ENCODE data around the gene DYRK3.
"Not testable (repeated sequence)": the region's sequence is repeated elsewhere in the genome, so short reads cannot be mapped to it uniquely, and the experiment has no call there.

Gene DYRK3

GRCh38 chr1:206631085-206631509 lies 4.2 kb upstream of the DYRK3 start:
- DNase-seq, result peak in 1 of 5 donors; percentile 22

DNA sequence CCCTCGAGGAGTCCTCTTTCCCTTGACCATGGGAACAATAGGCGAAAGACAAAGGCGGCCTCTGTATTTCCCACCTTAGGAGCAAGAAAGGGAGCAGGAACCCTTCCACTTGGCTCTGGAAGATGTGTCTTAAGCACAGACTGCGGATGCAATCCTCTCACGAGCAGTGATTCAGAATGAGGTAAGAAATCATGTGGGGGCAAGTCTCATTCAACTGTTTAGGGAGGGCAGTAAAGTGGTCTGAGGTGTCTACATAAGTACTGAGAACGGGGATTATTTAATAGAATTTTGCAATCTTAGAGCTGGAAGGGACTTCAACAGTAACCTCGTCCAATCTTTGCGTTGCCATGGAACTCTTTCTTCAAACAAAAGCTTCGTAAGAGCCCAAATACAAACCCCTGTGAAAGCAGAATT lies 1.6 kb upstream of the DYRK3 start:
- DNase-seq, result no peak

DNA sequence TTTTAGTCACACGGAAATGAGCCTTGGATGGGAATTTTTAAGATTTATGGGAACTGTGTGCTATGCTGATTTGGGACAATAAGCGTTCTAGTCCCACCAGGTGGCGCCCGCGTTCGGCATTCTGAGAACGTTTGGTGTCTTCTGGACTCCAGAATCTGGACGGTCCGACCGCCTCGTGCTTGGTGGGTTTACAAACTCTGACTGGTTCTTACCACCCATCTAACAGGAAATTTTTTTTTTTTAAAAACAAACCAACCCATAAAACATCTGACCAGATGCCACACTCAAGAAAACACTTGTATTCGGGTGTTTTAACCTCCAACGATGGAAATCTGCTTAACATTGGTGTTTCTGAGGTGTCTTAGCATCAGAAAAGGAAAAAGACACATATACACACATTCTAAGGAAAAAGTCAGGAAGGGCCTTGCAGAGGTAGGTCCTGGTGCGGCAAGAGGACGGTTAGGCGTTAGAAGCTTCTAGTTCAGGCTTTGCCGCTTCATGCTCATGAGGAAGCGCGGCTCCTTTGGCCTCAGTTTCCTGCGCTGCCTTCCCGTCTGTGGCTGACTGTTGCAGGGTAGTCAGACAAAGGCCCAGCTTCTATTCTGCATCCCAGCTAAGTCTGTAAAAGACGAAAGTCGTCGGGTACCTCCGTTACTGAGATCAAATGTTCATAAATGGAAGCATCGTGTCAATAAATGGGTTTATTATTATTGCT lies 814 bp upstream of the DYRK3 start:
- peak; percentile 55 to 68 (median 62) for DNase-seq

GRCh38 chr1:206635978-206636345 lies 626 bp downstream of the DYRK3 start:
- DNase-seq, result peak in 1 of 5 donors; percentile 9

- DNase-seq, result no peak
These were observed 1.3 kb downstream of the DYRK3 start for GRCh38 chr1:206636671-206637070.

GRCh38 chr1:206637605-206638004 lies 2.3 kb downstream of the DYRK3 start:
- no peak for DNase-seq

DNA sequence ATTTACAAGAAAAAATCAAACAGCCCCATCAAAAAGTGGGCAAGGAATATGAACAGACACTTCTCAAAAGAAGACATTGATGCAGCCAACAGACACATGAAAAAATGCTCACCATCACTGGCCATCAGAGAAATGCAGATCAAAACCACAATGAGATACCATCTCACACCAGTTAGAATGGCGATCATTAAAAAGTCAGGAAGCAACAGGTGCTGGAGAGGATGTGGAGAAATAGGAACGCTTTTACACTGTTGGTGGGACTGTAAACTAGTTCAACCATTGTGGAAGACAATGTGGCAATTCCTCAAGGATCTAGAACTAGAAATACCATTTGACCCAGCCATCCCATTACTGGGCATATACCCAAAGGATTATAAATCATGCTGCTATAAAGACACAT lies 6.7 kb downstream of the DYRK3 start:
- DNase-seq, result not testable (repeated sequence)

- DNase-seq, result no peak
These were observed 7.9 kb downstream of the DYRK3 start for GRCh38 chr1:206643118-206643698.

GRCh38 chr1:206646504-206646903 lies 11.2 kb downstream of the DYRK3 start:
- no peak for DNase-seq

- no peak for DNase-seq
These were observed 11.9 kb downstream of the DYRK3 start for GRCh38 chr1:206647224-206647623.

GRCh38 chr1:206649261-206649921 lies 14.1 kb downstream of the DYRK3 start:
- no peak for DNase-seq

DNA sequence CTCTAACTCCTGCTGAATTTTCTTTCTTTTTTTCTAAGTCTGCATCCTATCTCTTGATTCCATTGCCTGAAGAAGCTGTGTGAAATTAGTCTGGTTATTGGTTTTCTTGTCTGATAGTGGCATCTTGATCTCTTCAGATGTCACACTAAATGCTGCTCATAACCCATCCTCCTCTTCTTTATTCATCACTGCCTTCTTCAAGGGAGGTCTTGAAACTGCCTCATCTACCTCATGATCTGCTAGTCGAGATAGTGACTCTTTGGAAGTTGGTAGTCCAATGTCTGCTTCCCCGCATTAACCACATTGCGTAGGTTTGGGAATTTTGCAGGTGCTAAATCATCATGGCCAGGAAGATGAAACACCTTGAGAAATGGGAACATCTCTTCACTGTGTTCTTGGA lies 15.7 kb downstream of the DYRK3 start:
- no peak for DNase-seq

- no peak for DNase-seq
These were observed 16.9 kb downstream of the DYRK3 start for GRCh38 chr1:206651958-206652890.

DNA sequence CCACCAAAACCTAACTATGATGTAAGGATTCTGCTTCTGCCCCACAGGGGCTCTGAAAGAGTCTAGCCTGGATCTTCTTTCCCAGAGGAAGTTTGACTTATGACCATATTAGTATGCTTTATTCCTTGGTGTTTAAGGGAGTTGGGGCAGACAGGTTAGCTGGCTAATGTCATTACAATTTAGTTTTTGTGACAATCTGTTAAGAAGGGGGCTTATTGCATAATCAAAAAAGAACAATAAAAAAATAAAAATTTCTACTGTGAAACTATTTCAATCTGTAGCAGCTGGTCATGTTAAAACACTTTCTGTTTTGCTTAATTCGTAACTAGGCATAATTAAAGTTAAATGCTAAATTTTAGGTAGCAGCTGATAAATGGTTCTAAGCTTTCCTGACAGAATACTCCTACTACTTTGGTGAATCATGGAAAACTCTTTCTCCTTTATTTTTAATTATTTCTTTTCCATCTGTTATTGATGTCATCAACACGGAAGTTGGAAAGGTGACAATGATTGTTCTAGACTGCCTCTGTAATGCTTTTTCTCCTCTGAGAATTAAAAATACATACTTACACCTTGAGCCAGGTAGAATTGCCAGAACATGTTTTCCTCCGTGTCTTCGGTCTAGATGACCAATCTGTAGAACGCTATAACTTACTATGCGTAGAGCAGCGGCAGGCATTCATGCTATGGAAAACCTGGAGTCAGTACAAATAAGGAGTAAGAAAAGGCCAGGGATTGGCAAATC lies 18.6 kb downstream of the DYRK3 start:
- DNase-seq, result no peak

GRCh38 chr1:206654828-206655227 lies 19.5 kb downstream of the DYRK3 start:
- no peak for DNase-seq

DNA sequence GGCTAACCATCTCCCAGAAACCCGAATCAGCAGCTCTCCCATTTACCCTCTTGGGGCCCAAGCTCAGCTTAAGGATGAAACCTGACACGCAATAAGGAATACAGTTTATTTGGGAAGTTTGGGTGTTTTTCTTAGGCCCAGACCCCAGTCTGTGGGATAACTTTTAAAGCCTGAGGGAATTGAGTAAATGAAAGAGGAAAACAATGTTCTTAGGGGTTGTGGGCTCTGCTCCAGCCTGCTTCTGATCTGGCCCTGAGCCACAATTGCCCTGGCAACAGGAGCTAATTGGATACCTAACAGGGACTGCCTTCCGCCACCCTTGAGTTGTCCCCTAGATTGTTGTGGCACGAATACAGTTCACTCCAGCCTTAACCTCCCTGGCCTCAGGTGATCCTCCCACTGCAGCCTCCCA lies 20.1 kb downstream of the DYRK3 start:
- DNase-seq, result no peak

DNA sequence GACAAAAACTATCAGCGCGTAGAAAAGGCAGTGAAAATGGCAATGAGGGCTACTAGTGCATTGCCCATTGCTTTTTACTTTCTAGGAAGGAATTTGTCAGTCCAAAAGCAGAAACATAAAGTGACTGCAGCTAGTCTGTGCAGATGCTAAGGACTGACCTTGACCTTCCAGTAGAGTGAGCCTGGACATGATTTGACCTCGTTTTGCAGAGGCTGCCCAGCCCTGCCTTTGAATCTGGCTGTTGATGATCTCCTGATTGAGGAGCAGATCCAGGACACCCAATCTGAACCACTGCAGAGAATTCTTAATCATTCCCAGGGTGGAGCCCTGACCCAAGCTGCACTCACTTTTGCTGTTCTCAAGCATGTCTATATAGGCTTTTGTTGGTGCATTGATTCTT lies 21.6 kb downstream of the DYRK3 start:
- DNase-seq, result no peak

DNA sequence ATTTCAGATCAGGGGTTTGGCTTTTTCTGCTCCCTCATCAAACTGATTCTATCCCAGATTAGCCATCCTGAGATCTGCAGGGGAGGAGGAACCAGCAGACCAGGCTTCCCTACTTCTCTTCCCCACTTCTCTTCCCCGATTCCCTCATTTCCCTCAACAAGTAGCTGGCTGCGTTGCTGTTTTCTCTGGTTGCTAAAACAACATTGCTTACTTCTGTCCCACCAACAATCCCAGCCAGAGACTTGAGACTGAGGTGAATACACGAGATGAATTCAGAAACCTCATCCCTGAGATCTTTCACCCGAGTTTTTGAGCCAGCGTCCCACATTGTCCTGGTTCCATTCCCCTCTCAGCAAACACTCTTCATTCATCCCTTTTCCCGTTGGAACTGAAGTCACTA lies 22.4 kb downstream of the DYRK3 start:
- no peak for DNase-seq

GRCh38 chr1:206658264-206658980 lies 23.1 kb downstream of the DYRK3 start:
- DNase-seq, result peak in 4 of 5 donors; percentile 29 to 44 (median 38)

DNA sequence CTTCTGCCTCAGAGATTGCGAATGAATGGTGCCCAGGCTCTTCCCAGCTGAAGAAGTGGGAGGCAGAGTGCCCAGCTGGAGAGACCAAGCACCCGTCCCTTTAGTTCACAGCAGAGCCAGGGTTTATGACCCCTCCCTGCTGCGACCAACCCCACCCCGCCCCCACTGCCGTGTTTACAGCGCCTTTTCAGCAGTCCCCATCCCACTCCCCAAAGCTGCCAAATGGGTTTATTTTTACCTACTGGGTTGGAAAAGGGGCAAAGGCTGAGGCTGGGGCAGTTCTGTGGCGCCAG lies 23.6 kb downstream of the DYRK3 start:
- no peak for DNase-seq

DNA sequence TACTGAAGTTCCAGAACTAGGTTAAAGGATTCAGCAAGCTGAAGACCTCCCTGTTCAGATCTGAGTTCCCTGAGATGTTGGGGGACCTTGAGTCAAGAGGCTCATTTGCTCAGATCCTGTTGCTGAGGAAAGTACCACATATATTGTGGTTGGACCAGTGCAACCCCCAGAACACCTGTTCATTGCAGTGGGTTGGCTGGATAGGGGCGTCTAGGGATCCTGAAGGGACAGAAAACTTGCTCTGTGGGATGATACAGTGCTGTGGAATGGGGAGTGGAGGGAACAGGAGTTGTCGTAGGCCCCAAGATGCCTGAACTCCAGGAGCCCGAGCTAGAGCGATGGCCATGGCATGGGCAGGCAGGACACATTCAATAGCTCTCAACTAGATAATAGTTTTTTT lies 24.8 kb downstream of the DYRK3 start:
- DNase-seq, result no peak

Measured in T-helper 1 cell (primary cell).